ENCODE results near the gene PSMD1. TPM values are rescaled to one million over a fixed set of nuclear protein-coding genes. Genes with fewer than 3 reads are reported as not detected.

The PSMD1 gene
- polyA plus RNA-seq, 1 donor from 2014 or later, result 83.8 TPM

DNA sequence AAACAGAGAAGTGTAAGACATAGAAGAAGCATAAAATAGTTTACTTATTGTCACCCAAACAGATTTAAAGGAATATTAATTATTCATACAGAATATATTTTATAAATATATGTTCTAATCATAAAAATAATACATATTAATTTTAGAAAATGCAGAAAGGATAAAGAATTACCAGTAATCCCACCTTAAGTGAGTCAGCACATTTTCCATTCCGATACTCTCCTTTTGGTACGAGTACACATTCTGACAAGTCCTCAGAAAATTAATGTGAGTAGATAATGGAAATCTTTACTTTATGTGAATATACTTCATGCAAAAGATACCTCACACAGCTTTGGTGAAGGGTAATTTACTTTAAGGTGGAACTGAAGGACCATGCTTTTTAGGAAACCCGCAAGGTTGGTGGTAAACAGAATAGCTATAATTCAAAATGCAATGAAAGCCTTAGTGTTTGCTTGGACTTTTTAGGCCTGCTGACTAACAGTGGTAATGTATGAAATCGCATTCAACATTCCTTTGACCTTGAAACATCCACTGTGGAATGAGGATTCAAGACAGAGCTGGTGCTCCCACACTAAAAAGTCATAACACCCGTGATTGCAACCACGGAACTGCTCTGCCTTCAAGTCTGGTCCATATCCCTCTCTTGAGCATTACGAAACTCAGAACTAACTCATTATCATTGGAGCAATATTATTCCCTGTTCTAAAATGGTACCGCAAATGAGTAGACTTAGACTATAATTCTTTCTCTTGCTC, 96.3 kb downstream of the PSMD1 start:
- Histone ChIP-seq H3K79me2 (replicated peaks; ENCODE audit: insufficient read depth, low read length) (no peaks in the 10 kb centered on the region), H3K9ac (ENCODE audit: low read length) (no peak overlapping the region), H4K20me1 (ENCODE audit: insufficient read depth) (no peaks in the 10 kb centered on the region), H3K4me3 (ENCODE audit: low read length) (no peak overlapping the region), H3K36me3 (ENCODE audit: insufficient read depth, low read length) (peaks cover 10% of the 10 kb centered on the region), H3K9me3 (ENCODE audit: low read length) (no peaks in the 10 kb centered on the region), H3K9me2 (ENCODE audit: insufficient read depth, low read length) (no peaks in the 10 kb centered on the region), H3F3A (ENCODE audit: insufficient read depth, low read length, poor library complexity, severe bottlenecking) (no peaks in the 10 kb centered on the region), H3K4me2 (ENCODE audit: low read length) (no peak overlapping the region), H3K27ac (ENCODE audit: low read length) (no peak overlapping the region), H2AFZ (ENCODE audit: low read depth, low read length) (no peak overlapping the region), H3K27me3 (ENCODE audit: insufficient read depth, low read depth, low read length) (no peaks in the 10 kb centered on the region)
- TF ChIP-seq EP300 (conservative IDR thresholded peaks at IDR 0.05; ENCODE audit: poor library complexity, severe bottlenecking) (no peak), EZH2 (IDR thresholded peaks at IDR 0.05; ENCODE audit: borderline replicate concordance, insufficient read depth, low read length, poor library complexity, severe bottlenecking) (no peak), RAD21 (conservative IDR thresholded peaks at IDR 0.05) (no peak), TAF1 (IDR thresholded peaks at IDR 0.05; ENCODE audit: low read depth) (no peak), SMC3 (conservative IDR thresholded peaks at IDR 0.05; ENCODE audit: poor library complexity) (no peak), POLR2AphosphoS5 (IDR thresholded peaks at IDR 0.05) (no peak), MXI1 (conservative IDR thresholded peaks at IDR 0.05; ENCODE audit: poor library complexity, severe bottlenecking) (no peak)
- TF ChIP-seq, protein P1, sequence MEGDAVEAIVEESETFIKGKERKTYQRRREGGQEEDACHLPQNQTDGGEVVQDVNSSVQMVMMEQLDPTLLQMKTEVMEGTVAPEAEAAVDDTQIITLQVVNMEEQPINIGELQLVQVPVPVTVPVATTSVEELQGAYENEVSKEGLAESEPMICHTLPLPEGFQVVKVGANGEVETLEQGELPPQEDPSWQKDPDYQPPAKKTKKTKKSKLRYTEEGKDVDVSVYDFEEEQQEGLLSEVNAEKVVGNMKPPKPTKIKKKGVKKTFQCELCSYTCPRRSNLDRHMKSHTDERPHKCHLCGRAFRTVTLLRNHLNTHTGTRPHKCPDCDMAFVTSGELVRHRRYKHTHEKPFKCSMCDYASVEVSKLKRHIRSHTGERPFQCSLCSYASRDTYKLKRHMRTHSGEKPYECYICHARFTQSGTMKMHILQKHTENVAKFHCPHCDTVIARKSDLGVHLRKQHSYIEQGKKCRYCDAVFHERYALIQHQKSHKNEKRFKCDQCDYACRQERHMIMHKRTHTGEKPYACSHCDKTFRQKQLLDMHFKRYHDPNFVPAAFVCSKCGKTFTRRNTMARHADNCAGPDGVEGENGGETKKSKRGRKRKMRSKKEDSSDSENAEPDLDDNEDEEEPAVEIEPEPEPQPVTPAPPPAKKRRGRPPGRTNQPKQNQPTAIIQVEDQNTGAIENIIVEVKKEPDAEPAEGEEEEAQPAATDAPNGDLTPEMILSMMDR (IDR thresholded peaks at IDR 0.05; ENCODE audit: poor library complexity, severe bottlenecking), result no peak
- TF ChIP-seq, protein P2, sequence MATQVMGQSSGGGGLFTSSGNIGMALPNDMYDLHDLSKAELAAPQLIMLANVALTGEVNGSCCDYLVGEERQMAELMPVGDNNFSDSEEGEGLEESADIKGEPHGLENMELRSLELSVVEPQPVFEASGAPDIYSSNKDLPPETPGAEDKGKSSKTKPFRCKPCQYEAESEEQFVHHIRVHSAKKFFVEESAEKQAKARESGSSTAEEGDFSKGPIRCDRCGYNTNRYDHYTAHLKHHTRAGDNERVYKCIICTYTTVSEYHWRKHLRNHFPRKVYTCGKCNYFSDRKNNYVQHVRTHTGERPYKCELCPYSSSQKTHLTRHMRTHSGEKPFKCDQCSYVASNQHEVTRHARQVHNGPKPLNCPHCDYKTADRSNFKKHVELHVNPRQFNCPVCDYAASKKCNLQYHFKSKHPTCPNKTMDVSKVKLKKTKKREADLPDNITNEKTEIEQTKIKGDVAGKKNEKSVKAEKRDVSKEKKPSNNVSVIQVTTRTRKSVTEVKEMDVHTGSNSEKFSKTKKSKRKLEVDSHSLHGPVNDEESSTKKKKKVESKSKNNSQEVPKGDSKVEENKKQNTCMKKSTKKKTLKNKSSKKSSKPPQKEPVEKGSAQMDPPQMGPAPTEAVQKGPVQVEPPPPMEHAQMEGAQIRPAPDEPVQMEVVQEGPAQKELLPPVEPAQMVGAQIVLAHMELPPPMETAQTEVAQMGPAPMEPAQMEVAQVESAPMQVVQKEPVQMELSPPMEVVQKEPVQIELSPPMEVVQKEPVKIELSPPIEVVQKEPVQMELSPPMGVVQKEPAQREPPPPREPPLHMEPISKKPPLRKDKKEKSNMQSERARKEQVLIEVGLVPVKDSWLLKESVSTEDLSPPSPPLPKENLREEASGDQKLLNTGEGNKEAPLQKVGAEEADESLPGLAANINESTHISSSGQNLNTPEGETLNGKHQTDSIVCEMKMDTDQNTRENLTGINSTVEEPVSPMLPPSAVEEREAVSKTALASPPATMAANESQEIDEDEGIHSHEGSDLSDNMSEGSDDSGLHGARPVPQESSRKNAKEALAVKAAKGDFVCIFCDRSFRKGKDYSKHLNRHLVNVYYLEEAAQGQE (IDR thresholded peaks at IDR 0.05; ENCODE audit: borderline replicate concordance), result no peak

- H3K27ac ChIP-seq (ENCODE audit: low read length), result no peak overlapping the region
- no peaks in the 10 kb centered on the region for H3K27me3 ChIP-seq (ENCODE audit: insufficient read depth, low read depth, low read length)
- H2AFZ ChIP-seq (ENCODE audit: low read depth, low read length), result no peak overlapping the region
Observed at GRCh38 chr2:231159306-231159705, 102.6 kb downstream of the PSMD1 start.

More at GRCh38 chr2:231159306-231159705, 102.6 kb downstream of the PSMD1 start:
- H3K4me3 ChIP-seq (ENCODE audit: low read length), result no peak overlapping the region
- no peak overlapping the region for H3K4me2 ChIP-seq (ENCODE audit: low read length)
- no peaks in the 10 kb centered on the region for H3K79me2 ChIP-seq (replicated peaks; ENCODE audit: insufficient read depth, low read length)
- H3K36me3 ChIP-seq (ENCODE audit: insufficient read depth, low read length), result peaks cover 5% of the 10 kb centered on the region
- TF ChIP-seq MXI1 (conservative IDR thresholded peaks at IDR 0.05; ENCODE audit: poor library complexity, severe bottlenecking), result no peak
- TF ChIP-seq TAF1 (IDR thresholded peaks at IDR 0.05; ENCODE audit: low read depth), result no peak
- TF ChIP-seq, protein P2 (IDR thresholded peaks at IDR 0.05; ENCODE audit: borderline replicate concordance), result no peak
- TF ChIP-seq RAD21 (conservative IDR thresholded peaks at IDR 0.05), result no peak
- no peak for TF ChIP-seq SMC3 (conservative IDR thresholded peaks at IDR 0.05; ENCODE audit: poor library complexity)
- no peak for TF ChIP-seq EP300 (conservative IDR thresholded peaks at IDR 0.05; ENCODE audit: poor library complexity, severe bottlenecking)
- TF ChIP-seq POLR2AphosphoS5 (IDR thresholded peaks at IDR 0.05), result no peak
- TF ChIP-seq, protein P1 (IDR thresholded peaks at IDR 0.05; ENCODE audit: poor library complexity, severe bottlenecking), result no peak
- no peak for TF ChIP-seq EZH2 (IDR thresholded peaks at IDR 0.05; ENCODE audit: borderline replicate concordance, insufficient read depth, low read length, poor library complexity, severe bottlenecking)
- H3K9ac ChIP-seq (ENCODE audit: low read length), result no peak overlapping the region
- H3F3A ChIP-seq (ENCODE audit: insufficient read depth, low read length, poor library complexity, severe bottlenecking), result no peaks in the 10 kb centered on the region
- no peaks in the 10 kb centered on the region for H4K20me1 ChIP-seq (ENCODE audit: insufficient read depth)
- H3K9me3 ChIP-seq (ENCODE audit: low read length), result no peaks in the 10 kb centered on the region
- H3K9me2 ChIP-seq (ENCODE audit: insufficient read depth, low read length), result no peaks in the 10 kb centered on the region
